Measurements from ENCODE around the gene ANKHD1.

ANKHD1 gene, protein sequence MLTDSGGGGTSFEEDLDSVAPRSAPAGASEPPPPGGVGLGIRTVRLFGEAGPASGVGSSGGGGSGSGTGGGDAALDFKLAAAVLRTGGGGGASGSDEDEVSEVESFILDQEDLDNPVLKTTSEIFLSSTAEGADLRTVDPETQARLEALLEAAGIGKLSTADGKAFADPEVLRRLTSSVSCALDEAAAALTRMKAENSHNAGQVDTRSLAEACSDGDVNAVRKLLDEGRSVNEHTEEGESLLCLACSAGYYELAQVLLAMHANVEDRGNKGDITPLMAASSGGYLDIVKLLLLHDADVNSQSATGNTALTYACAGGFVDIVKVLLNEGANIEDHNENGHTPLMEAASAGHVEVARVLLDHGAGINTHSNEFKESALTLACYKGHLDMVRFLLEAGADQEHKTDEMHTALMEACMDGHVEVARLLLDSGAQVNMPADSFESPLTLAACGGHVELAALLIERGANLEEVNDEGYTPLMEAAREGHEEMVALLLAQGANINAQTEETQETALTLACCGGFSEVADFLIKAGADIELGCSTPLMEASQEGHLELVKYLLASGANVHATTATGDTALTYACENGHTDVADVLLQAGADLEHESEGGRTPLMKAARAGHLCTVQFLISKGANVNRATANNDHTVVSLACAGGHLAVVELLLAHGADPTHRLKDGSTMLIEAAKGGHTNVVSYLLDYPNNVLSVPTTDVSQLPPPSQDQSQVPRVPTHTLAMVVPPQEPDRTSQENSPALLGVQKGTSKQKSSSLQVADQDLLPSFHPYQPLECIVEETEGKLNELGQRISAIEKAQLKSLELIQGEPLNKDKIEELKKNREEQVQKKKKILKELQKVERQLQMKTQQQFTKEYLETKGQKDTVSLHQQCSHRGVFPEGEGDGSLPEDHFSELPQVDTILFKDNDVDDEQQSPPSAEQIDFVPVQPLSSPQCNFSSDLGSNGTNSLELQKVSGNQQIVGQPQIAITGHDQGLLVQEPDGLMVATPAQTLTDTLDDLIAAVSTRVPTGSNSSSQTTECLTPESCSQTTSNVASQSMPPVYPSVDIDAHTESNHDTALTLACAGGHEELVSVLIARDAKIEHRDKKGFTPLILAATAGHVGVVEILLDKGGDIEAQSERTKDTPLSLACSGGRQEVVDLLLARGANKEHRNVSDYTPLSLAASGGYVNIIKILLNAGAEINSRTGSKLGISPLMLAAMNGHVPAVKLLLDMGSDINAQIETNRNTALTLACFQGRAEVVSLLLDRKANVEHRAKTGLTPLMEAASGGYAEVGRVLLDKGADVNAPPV (N-terminal part only)

GRCh38 chr5:140401362-140402257, at the start of gene ANKHD1:
TSS of gene ANKHD1 (plus strand) at chr5:140401833. CDS start at chr5:140401968, 135 bp downstream.
- peak; percentile 88 to 94 (median 93) for DNase-seq (ENCODE audit: low read depth in 3 of 3)

DNA sequence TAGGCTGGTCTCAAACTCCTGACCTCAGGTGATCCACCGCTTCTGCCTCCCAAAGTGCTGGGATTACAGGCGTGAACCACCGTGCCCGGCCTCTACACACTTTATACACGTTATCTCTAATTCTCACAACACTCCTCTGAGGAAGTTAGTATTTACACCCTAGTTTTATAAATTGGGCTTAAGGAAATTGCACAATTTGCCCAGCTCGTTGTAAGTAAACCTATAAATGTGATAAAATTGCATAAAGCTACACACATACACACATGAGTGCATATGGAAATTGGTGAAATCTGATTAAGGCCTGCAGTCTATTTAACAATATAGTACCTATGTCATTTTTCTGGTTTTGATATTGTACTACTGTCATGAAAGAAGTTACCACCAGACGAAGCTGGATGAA, 46.1 kb upstream of the ANKHD1 start:
- DNase-seq (ENCODE audit: low read depth in 3 of 3) = no peak

DNA sequence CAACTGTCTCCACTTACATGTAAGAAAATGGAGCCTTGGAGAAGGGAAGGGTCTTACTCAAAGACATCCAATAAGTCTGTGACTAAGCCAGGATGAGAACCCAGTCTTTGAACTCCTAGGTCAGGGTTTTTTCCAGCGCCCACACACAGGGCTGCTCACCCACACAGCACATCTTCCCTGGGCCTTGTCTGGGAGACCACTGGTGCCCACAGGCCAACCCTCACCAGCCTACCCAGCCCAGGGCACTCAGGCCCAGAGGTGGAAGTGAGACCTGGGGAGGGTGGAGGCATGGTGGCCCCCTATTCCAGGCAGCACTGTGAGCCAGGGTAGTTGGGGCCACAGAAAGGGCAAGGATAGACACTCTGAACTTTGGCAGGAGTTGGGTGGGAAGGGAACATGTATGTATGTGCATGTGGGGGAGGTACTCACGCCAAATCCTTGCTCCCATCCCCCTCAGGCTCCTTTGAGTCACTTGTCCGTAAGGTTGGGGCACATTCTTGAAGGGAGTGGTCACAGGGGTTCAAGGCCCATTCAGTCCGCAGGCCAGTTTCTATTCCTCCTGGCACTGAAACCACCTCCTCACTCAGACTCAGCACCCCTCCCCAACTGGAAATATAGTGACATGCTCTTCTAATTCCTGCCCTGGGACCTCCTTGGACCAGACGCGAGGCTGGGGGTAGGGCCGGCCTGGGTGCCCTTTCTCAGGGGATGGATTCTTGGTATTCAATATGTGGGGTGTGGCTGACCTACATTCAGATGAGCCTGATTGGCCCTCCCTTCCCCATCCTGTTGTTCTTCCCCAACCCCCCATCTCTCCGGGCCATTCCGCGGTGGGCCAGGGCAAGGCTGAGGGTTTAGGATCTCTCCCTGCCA, 44.5 kb upstream of the ANKHD1 start:
- DNase-seq (ENCODE audit: low read depth in 3 of 3) = no peak

DNA sequence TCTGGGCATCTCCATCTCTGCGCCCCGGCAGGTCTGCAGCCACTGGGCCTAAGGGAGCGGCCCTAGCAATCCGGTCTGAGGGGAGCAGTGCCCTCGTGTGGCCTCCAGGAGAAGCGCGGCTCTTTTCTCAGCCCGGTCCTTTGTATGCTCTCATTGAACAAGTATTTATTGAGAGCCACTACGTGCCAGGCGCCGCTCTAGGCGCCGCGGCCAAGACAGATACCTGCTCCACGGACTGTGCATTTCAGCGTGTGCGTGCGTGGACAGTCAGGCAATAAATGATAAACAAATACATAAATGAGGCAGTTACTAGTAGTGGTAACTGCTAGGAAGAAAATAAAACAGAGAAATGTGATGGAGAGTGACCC, 43.9 kb upstream of the ANKHD1 start:
- DNase-seq (ENCODE audit: low read depth in 3 of 3) = peak; percentile 58 to 66 (median 64)

DNA sequence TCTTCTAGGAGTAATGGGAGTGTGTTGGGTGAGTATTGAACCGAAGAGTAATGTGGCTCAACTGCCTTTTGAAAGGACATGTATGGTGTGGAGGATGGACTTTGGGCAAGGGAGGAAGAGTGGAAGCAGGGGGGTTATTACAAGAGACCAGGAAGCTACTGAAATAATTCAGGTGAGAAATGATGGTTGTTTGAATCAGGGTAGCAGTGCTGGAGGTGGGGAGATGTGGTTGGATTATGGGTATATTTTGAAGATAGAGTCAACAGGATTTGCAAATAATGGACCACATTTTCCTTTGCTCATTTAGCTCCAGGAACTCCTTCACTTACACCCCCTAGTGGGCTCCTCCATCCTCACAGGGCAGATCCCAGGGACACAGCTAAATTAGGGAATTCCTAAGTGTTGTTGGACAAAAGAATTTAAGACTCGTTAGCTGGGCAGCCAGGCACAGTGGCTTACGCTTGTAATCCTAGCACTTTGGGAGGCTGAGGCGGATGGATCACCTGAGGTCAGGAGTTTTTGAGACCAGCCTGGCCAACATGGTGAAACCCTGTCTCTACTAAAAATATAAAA, 42.8 kb upstream of the ANKHD1 start:
- no peak for DNase-seq (ENCODE audit: low read depth in 3 of 3)

DNA sequence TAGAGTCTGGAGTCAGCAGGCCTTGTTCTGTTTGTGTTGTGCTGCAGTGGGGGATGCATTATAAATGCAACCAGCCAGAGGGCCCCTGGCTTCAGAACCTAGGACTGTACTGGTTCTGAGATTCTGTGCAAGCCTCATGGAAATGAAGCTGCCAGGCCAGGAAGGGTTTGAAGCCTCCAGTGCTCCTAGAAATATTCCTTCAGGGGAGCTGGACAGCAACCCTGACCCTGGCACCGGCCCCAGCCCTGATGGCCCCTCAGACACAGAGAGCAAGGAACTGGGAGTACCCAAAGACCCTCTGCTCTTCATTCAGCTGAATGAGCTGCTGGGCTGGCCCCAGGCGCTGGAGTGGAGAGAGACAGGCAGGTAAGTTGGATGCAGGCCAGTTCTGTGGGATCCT, 41.5 kb upstream of the ANKHD1 start, which contains the start of gene SLC4A9:
Gene SLC4A9, plus strand, starts transcription at position 94 of the 400 bp plus-strand sequence. Its CDS starts 43 bp downstream, at position 137.
- no peak for DNase-seq (ENCODE audit: low read depth in 3 of 3)

GRCh38 chr5:140360681-140361479, 40.8 kb upstream of the ANKHD1 start:
- DNase-seq (ENCODE audit: low read depth in 3 of 3) = no peak

GRCh38 chr5:140361901-140362300, 39.7 kb upstream of the ANKHD1 start:
- DNase-seq (ENCODE audit: low read depth in 3 of 3) = no peak

GRCh38 chr5:140362311-140362710, 39.3 kb upstream of the ANKHD1 start:
- DNase-seq (ENCODE audit: low read depth in 3 of 3) = no peak

DNA sequence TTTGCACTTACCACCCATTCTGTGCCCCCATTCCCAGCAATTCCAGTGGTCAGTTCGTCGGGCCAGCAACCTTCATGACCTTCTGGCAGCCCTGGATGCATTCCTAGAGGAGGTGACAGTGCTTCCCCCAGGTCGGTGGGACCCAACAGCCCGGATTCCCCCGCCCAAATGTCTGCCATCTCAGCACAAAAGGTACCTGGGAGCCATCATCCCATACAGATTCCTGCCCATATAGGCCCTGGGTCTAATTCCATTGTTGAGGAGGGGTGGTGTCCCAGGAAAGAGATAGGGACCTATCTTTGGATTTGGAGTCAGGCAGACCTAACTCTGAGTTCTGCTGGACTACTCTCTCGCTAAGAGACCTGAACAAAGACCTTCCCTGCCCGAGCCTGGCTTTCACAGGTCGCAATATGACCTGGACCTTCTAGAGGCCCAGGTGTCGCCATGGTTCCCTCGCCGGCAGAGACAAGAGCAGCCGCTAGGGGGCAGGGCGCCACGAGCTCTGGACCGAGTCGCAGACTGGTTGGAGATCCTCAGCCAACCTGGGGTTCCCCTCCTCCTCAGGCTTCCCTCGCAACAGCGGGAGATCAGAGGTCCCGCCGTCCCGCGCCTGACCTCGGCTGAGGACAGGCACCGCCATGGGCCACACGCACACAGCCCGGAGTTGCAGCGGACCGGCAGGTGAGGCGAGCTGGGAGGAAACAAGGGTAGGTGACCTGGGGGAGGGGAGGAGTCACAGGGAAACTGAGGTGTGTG, 38.6 kb upstream of the ANKHD1 start:
- DNase-seq (ENCODE audit: low read depth in 3 of 3) = peak; percentile 75 to 86 (median 78)

- DNase-seq (ENCODE audit: low read depth in 3 of 3) = no peak
These were observed 37.8 kb upstream of the ANKHD1 start for GRCh38 chr5:140363631-140364471.

- no peak for DNase-seq (ENCODE audit: low read depth in 3 of 3)
These were observed 37.2 kb upstream of the ANKHD1 start for GRCh38 chr5:140364472-140364765.

- no peak for DNase-seq (ENCODE audit: low read depth in 3 of 3)
These were observed 36.4 kb upstream of the ANKHD1 start for GRCh38 chr5:140365282-140365681.

- DNase-seq (ENCODE audit: low read depth in 3 of 3) = no peak
These were observed 35.7 kb upstream of the ANKHD1 start for GRCh38 chr5:140365941-140366340.

- no peak for DNase-seq (ENCODE audit: low read depth in 3 of 3)
These were observed 34.9 kb upstream of the ANKHD1 start for GRCh38 chr5:140366589-140367255.

DNA sequence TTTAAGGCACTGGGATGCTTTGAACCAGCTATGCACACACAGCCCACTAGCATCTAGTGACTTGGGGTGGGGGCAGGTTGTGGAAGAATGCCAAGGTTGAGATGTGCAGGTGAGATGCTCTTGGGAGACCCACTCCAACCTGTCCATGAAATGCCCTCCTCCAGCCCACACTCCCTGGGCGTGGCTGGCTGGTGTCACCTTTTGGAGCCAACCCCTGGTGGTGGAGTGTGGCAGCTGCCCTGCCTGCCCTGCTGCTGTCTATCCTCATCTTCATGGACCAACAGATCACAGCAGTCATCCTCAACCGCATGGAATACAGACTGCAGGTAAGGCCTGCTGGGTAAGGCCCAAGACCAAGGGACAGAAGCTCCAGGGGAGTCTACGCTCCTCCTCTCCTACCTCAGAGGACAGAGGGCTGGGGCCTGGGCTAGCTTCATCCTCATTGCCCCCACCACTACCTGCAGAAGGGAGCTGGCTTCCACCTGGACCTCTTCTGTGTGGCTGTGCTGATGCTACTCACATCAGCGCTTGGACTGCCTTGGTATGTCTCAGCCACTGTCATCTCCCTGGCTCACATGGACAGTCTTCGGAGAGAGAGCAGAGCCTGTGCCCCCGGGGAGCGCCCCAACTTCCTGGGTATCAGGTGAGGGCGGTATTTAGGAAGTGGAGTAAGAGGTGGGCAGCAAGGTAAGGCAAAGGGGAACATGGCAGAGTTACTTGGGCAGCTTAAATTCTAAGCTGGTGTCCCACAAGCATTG, 34.2 kb upstream of the ANKHD1 start:
- DNase-seq (ENCODE audit: low read depth in 3 of 3) = no peak

Measured in stimulated activated CD4-positive, alpha-beta T cell treated with anti-CD3 and anti-CD28 coated beads, TNF-alpha, amount 100 ng/mL, for 48 hours (primary cell).